Measurements from ENCODE around the gene HEBP2. TPM values are rescaled to one million over a fixed set of nuclear protein-coding genes. Genes with fewer than 3 reads are reported as not detected.

HEBP2 gene
- total RNA-seq, 1 donor from 2014 or later = 38.6 TPM

- Histone ChIP-seq H3K36me3 (no peaks in the 10 kb centered on the region), H3K4me3 (no peak overlapping the region), H3K4me1 (no peaks in the 10 kb centered on the region), H3K27ac (no peak overlapping the region), H3K9me3 (no peaks in the 10 kb centered on the region), H3K27me3 (ENCODE audit: low read depth) (no peaks in the 10 kb centered on the region)
- DNase-seq = no peak
- ATAC-seq = no peak
- TF ChIP-seq CTCF (IDR thresholded peaks at IDR 0.05) = no peak
- intact Hi-C loops (cut with DNase I) = no loop called here
These were observed 25.6 kb upstream of the HEBP2 start for GRCh38 chr6:138378463-138378862.

GRCh38 chr6:138382498-138383265, 21.3 kb upstream of the HEBP2 start:
- no peak overlapping the region for H3K27ac ChIP-seq
- H3K9me3 ChIP-seq = no peaks in the 10 kb centered on the region
- TF ChIP-seq CTCF (IDR thresholded peaks at IDR 0.05) = no peak
- intact Hi-C loops (cut with DNase I) = no loop called here
- DNase-seq (no peak), ATAC-seq (peak in 1 of 2 donors; percentile 21)
- no peaks in the 10 kb centered on the region for H3K27me3 ChIP-seq (ENCODE audit: low read depth)
- no peaks in the 10 kb centered on the region for H3K36me3 ChIP-seq
- no peaks in the 10 kb centered on the region for H3K4me1 ChIP-seq
- no peak overlapping the region for H3K4me3 ChIP-seq

GRCh38 chr6:138383776-138384175, 20.2 kb upstream of the HEBP2 start:
- intact Hi-C loops (cut with DNase I) = no loop called here
- DNase-seq (no peak), ATAC-seq (no peak)
- no peak overlapping the region for H3K4me3 ChIP-seq
- no peaks in the 10 kb centered on the region for H3K9me3 ChIP-seq
- H3K27me3 ChIP-seq (ENCODE audit: low read depth) = no peaks in the 10 kb centered on the region
- no peaks in the 10 kb centered on the region for H3K4me1 ChIP-seq
- H3K36me3 ChIP-seq = no peaks in the 10 kb centered on the region
- no peak overlapping the region for H3K27ac ChIP-seq
- no peak for TF ChIP-seq CTCF (IDR thresholded peaks at IDR 0.05)

- TF ChIP-seq CTCF (IDR thresholded peaks at IDR 0.05) = no peak
- intact Hi-C loops (cut with DNase I) = no loop called here
- no peaks in the 10 kb centered on the region for H3K4me1 ChIP-seq
- no peaks in the 10 kb centered on the region for H3K36me3 ChIP-seq
- H3K4me3 ChIP-seq = no peak overlapping the region
- H3K27ac ChIP-seq = no peak overlapping the region
- DNase-seq (no peak), ATAC-seq (no peak)
- H3K27me3 ChIP-seq (ENCODE audit: low read depth) = no peaks in the 10 kb centered on the region
- H3K9me3 ChIP-seq = no peaks in the 10 kb centered on the region
These were observed 17.1 kb upstream of the HEBP2 start for GRCh38 chr6:138386897-138387296.

- no peak for ATAC-seq
- H3K36me3 ChIP-seq = no peaks in the 10 kb centered on the region
- H3K4me1 ChIP-seq = no peaks in the 10 kb centered on the region
- H3K9me3 ChIP-seq = no peaks in the 10 kb centered on the region
- intact Hi-C loops (cut with DNase I) = no loop called here
- no peak for DNase-seq
- H3K4me3 ChIP-seq = no peak overlapping the region
- H3K27me3 ChIP-seq (ENCODE audit: low read depth) = no peaks in the 10 kb centered on the region
- H3K27ac ChIP-seq = no peak overlapping the region
- TF ChIP-seq CTCF (IDR thresholded peaks at IDR 0.05) = no peak
These were observed 16.2 kb upstream of the HEBP2 start for GRCh38 chr6:138387577-138388368.

Measured in lower lobe of right lung (tissue), 2 donors.